Daoy (cell line): ENCODE measurements around the gene TFF1. TPM values are rescaled to one million over a fixed set of nuclear protein-coding genes. Genes with fewer than 3 reads are reported as not detected.

Experiments used
- DNase-seq: peaks from one replicate; pipeline ENCODE4 v3.0.0-alpha.2; 2015; ENCODE audit warnings: low read depth
- total RNA-seq: library from RNA; depleted of rRNA; stranded (reverse); fragments of >200 nt; shearing (Covaris generic); gene quantifications from 2 replicates; pipeline ENCODE4 v1.2.3, GENCODE V29; 2014

TFF1 gene
- total RNA-seq, 1 experiment from 2014 or later, result not detected

DNA sequence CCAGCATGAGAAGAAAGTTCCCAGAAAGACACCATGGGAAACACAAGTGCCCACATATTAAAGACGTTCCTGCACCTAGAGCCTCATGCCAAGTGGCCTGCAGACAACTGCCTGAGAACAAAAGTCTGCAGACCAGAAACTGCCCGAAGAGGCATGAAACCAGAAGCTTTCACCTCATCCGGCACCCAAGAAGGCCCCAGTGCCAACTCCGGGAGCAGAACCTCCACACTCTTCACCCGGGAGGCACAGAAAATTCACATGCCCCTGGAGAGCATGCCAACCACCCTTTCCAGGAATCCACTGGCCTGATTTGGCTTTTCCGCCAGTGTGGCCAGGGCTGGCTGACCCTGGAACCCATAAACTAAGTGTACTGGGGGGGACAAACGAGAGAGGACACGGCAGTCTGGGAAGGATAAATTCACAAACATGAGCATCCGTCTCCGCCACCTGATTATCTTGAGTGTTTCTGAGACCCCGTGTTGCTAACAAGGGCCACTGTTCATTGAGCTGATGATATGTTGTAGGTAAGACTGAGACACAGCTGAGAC is 22.3 kb downstream of the TFF1 start:
- DNase-seq, result no peak

DNA sequence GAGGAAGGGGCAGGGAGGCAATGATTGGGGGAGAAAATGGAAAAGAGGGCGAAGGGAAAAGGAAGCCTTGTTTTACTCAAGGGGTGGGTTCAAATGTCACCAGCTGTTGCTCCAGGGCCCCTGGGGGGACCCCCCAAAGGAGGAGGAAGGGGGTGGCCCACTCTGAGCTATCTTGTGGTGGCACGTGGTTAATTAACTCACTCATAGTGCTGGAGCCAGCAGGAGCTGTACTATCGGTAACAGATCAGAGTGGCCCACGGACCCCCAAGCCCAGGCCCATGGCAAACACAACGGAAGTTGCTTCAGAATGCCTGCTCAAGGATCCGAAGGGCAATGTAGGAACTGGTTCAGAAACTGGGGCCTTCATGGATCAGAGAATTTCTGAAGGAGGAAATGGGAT is 22.8 kb downstream of the TFF1 start:
- no peak for DNase-seq

DNA sequence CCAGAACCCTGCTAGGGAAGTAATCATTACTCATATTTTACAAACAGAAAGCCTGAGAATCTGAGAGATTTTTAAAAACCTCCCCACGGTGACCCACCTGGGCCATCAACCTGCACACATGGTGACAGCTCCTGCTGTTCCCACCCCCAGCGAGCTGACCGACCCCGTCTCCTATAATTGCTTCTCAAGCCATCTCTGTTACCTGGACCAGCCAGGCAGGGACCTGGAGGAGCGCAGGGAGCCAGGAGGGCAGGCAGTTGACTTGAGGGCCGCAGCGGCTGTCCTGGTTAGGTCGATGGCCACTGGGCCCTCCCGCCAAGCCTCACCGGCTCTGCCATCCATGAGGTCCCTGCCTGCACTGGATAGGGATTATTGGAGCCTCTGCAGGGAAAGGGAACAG is 23.2 kb downstream of the TFF1 start:
- no peak for DNase-seq

DNA sequence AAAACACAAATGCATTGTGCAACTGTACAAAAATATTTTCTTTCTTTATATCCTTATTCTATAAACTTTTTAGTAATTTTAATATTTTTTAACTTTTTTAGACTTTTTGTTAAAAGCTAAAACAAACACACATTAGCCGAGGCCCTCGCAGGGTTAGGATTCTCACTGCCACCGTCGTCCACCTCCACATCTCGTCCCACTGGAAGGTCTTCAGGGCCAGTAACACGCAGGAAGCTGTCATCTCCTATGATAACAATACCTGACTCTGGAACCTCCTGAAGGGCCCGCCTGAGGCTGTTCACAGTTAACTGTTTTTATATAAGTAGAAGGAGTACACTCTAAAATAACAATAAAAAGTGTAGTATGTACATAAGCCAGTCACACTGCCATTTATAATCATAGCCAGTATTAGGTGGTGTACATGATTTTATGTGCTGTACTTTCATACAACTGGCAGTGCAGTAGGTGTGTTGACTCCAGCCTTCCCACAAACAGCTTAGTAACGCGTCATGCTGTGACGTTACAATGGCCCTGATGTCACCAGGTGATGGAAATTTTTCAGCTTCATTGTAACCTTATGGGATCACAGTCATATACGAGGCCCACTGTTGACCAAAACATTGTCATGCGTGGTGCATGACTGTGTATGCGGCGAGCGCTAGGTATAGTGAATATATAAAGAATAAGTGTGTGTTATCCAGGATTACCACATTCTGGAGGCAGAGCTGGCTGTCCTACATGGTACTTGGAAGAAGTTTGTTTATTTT is 24.4 kb downstream of the TFF1 start:
- no peak for DNase-seq

DNA sequence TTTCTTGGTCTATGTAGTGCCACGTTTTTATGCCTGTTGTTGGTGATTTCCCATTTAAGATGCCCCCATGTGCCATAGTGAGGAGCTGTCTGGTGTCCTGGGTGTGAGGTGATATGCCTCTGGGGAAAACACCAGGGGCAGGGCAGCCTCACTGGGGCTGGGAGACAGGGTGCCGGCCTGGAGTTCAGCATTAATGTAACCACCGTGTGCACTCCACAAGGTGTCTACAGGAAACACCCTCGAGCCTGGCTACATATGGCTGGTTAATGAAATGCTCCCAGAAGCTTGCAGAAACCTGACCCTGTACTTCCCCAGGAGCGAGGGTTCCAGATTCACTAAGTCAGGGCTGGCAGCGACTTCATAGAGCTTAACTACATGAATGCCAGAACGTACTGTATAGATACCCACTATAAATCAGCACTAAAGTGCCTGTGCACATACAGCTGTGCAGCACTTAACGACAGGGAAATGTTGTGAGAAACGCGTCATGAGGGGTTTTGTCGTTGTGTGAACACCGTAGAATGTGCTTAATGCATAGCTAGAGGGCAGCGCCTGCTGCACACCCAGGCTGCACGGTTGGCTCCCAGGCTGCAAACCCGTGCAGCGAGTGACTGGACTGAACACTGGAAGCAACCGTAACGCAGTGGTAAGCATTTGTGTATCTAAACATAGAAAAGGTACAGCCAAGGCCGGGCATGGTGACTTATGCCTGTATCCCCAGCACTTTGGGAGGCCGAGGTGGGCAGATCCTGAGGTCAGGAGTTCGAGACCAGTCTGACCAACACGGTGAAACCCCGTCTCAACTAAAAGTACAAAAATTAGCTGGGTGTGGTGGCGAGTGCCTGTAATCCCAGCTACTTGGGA is 25.9 kb downstream of the TFF1 start:
- no peak for DNase-seq

DNA sequence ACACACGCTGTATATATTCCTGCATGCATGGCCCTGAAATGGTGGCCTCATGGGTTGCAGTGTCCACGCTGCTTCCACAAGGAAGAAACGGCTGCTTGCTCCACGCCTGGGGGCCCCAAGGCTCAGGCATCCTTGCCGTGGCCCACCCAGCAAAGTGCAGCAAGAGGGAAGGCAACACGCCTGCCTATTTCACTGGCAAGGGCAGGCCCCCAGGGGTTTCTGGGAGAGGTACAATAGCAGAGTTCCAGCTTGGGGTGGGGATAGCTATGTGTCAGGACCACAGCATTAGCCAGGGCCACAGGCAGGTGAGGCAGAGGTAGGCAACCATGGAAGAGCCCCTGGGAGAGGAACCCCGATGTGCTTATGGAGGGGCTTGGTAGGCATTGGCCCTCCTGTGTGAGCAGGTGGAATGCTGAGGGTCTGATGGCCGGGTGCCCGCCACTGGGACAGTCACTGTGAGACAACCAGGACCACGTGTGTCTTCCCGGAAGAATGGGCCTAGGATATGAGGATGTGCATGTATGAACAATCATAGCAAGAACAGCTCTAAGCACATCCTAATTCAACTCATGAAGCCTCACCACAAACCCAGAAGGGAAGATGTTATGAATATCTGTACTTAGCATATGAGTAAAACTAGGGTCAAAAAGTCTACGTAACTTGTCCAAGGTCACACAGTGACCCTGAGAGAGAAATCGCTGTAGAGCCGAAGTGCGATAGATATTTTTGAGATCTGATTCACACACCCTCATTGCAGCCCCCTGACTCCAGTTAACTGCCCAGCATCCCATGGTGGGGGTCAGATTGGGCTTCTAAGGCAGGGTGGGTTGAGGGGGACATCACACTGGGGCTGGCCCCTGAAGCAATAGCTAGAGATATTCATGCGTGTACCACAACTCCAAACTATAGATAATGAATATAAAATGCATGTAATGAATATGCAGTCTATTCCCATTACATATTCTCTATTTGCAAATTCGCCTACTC is 27.3 kb downstream of the TFF1 start:
- DNase-seq, result no peak

DNA sequence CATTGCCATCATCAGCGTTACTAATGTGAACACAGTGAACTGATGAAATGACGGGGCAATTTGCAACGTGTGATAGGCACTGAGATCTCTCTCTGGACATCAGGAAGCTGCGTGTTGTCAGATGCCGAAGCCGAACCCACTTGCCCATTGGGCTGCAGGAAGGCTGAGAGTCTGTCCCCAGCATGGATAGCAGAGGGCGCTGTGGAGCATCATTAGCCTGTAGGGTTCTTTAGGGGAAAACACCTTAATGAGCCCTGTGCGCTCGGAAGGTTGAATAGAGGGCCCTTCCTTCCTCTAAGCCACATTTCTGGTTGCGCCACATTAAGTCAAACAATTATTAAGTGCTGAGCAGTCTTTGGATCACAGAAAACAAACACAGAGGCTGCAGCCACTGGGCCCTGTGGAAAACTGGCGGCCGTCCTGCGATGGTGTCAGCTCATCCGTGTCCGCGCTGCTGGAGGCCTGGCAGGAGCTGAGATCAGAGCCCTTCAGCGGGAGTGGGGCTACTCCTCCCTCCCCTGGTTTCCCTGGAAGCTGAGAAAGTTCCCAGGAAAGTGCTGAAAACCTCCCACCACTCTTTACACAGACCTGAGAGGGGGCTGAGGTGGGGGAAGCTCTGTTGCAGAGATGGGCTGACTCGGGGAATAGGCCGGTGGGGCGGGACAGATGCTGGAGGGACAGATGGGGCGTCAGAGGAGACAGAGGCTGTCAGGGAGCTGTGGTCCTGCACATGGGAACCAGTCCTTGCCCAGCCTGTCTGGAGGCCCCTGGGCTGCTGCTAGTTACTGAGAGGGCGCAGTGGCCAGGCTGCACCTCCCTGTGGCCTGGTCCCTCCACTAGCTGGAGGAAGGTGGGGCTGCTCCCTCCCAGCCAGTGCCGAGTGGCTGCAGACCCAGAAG is 28.3 kb downstream of the TFF1 start:
- peak; percentile 83 for DNase-seq

DNA sequence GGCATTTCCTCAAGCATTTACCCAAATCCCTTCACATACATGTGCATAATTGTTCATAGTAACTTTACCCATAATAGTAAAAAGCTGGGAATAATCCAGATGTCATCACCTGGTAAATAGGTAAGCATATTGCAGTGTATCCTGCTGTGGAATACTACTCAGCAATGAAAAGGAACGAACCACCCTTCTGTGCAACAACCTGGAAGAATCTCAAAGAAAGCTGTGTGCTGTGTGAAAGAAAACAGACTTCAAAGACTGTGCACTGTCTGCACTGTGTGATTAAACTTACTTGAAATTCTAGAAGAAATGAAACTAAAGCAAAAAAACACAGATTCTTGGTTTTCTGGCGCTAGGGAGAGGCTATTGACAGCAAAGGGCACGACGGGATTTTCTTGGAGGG is 29.1 kb downstream of the TFF1 start:
- DNase-seq, result no peak

DNA sequence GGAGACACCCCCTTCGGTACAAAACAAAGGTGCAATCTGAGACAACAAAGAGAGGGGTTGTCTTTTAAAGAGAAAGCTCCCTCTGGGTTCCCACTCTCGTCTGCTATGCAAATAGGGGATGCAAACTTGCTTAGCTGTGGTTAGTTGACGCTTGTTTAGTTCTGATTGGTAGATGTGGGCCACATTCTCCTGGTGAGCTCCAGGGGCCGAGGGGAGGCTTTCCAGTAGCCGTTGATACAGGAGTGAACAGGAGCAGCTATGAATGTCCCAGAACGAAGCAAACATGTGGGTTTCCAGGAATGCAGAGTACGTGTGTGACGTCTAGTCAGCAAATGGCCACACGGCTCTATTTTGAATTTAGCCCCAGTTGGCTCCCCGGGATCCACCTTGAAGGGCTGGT is 30.3 kb downstream of the TFF1 start:
- peak; percentile 41 for DNase-seq

DNA sequence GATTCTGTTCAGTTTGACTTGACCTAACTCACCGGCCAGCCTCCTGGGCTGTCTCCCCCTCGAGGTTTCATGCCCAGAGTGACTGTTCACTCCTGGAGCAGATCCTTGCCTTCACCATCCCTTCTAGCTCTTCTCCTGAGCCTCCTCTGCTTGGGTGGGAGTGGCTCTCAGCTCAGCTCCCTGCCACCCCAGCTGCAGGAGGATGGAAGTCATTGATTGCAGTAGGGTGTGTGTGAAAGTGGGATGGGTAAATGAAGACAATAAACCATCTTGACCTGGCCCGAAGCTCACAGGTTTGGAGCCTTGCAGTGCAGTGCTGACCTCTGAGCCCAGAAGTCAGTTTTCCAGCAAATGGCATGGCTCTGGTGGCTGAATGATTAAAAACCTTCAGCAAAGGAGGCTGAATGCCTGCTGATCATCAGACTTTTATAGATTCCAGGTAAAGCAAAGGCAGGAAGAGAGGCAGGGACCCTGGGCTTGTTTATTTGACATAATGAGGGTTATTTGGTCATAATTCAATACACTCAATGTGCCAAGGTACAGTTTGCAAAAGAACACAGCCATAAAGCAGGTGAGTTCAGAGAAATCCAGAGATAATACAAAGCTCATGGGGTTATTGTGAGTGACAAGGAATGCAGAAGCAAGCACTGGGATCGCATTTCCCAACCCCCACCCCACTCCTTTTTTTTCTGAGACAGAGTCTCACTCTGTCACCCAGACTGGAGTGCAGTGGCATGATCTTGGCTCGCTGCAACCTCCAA is 33.6 kb downstream of the TFF1 start:
- no peak for DNase-seq

DNA sequence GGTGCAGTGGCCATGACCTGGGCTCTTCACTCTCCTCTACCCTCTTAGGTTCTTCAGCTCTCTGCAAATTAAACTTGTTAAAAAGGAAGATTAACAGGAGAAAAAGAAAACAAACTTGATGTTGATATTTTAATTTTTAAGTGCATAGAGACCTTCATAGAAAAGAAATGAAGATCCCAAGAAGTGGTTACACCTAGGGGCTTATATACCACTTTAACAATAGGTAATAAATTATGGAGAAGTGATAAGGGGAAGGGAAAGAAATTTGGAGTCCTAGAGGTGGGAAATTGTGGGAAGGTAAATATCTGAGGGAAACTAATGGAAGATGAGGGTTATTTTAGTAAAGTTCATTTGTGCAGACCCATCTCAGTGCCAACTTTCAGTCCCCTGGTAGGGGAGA is 34.7 kb downstream of the TFF1 start:
- DNase-seq, result no peak

DNA sequence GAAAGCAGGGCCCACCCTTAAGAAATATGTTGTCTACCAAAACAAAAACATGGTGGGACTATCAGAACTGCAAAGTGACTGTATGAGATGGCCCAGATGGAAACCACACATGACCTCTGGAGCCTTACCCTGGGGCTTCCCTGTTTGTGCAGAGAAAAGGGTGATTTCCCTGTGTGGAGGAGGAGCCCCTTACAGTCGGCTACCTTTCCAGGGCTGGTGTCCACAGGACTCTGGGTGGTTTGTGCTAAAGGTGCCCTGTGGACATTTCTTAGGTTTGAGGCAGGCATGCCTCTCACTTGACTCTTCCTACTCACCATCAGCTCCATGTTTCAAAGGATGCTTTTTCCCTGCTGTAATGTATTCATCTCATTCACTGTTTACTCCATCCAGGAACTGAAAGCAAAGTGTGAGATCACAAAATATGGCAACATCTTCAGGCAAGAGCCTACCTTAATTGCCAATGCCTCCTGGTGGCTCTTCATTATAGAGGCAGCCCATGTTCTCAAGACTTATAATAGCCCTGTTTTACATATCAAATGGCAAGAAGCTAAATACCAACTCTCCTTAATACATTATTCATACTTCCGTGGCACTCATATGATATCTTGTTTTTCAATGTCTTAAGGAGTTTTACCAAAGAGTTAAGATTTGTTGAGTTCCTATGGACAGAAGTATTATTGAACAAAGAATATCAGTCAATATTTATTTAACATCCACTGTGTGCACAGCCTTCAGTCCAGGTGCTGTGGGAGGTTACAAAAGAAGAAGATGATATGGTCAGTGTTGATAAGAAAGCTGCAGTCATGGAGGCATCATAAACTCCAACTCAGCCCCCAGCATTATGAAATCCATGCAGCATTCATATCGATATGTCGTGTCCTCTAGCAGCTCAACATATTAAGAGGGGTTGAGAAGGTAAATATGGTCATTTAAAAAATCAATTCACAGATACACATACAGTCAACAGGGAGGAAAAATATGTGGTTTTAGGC is 35.7 kb downstream of the TFF1 start:
- no peak for DNase-seq

DNA sequence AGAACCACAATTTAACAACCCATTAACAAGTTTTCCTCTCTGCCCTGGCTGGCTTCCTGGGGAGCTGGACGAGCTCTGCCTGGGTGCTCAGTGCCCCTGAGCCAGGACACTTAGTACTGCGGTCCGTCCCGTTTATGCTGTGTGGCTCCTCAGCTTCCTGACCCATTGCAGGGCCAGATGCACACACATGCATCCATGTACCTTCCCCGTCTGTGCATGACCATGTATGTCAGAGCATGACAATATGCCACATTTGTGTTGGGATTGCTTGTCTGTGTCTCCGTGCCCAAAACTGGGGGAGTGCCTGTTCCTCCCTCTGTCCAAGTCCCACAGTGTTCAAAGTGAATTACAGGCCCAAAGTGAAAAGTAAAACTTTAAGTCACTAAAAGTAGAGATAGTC is 41.4 kb downstream of the TFF1 start:
- DNase-seq, result no peak

DNA sequence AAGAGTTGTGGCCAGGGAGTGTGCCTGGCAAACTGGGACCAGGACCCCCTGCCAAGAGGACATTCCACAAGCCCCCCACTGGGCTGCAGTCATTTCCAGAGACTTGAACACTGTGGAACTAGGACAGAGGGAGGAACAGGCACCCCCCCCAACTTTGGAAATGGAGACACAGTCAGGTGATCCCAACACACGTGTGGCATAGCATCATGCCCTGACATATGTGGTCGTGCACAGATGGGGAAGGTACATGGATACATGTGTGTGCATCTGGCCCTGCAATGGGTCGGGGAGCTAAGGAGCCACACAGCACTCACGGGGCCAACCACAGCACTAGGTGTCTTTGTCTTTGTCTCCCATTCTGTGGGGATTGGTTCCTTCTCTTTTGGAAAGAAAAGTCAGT is 44.5 kb downstream of the TFF1 start:
- no peak for DNase-seq

DNA sequence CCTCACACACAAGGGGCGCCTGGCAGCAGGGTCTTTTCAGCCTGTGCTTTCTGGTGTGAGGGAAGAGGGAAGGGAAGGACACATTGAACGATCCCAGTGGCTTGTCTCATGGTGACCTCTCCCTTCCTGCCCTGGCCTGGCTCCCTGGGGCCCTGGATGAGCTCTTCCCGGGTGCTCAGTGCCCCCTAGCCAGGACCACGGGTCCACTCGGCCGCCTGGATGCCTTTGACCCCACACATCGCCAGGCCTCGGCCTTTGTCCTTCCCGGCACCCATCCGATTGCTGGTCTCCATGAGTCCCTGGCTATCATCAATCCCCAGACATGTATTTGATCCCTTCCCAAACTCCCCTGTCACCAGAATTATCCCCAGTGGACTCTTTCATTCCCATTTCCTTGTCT is 45.1 kb downstream of the TFF1 start:
- DNase-seq, result no peak

DNA sequence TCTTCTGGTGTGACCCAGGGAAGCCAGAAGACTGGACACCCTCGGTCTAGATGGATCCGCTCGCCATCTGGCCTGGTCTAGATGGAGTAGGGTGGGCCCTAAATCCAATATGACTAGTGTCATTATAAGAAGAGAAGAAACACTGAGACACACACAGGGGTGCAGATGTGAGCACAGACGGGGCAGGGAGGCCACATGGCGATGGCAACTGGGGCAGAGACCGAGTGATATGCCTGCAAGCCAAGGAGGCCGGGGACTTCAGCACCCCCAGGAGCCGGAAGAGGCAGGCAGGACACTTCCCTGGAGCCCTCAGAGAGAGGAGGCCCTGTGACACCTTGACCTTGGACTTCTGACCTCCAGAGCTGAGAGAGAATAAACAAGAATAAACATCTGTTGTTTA is 45.5 kb downstream of the TFF1 start:
- DNase-seq, result no peak

DNA sequence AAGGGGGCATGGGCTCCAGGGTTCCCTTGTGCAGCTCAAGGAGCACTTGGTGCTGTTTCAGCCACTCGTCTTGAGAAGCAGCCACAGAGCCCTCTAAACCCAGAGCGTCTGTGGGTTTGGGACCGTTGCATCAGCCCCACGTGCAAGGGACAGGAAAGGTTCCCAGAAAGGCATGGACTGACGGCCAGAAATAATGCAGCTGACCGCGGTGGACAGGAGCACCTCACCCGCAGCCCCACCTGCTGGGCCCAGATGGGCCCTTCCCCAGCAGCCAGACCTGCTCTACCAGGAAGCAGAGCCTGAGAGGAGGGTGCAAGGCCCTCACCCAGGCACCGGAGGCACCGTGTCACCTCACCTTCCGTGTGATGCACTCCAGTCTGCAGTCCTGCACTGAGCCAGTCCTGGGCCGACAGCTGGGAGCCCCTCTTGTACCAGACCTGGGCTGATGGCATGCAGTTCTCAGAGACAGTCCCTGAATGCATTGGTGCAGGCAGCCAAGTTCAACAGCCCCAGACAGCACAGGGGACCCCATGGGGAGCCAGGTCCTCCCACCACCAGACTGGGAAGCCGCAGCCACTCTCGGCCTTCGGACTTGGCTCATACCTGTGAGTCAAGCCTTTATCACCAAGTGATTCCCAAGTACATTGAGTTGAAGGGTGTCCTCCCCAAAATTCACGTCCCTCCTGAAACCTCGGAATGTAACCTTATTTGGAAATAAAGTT is 46.3 kb downstream of the TFF1 start:
- no peak for DNase-seq

DNA sequence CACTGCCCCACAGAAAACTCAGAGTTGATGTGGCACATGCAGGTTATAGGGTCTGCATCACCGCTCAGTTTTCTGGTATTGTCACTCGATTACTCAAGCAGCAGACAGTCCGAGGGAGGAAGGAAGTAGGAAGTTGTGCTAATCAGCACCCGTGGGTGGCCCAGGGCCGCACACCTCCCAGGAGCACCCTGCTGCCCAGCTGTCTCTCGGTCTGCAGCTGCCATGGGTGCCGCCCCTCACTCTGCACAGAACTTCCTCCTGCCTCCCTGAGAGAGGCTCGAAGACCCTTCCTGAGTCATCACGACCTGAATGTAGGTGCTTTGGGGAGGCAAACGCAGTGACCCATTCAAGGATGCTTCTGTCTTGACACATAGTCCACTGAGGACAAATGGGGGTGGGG is 47.0 kb downstream of the TFF1 start:
- DNase-seq, result no peak
